SK-N-SH treated with all-trans-retinoic acid at 6 μM for 48 hours (cell line): ENCODE results near the gene TTC34.

Source experiments
- ATAC-seq: fragments of 200-7000 bp; cut with Tn5 transposase; 3 replicates; pipeline ENCODE4 v1.9.1; 2020; ENCODE audit warnings: mild to moderate bottlenecking, moderate library complexity
- ARNTL ChIP-seq: fragments of 450-650 bp; formaldehyde crosslinking; IDR thresholded peaks from 2 replicates; pipeline ENCODE4 v1.5.0; 2020; ENCODE audit warnings: low read depth, mild to moderate bottlenecking, moderate library complexity, borderline replicate concordance
- BACH2 ChIP-seq: fragments of 250-450 bp; sonication (Bioruptor Pico); IDR thresholded peaks from 2 replicates; pipeline ENCODE4 v1.9.0; 2021; ENCODE audit warnings: mild to moderate bottlenecking, borderline replicate concordance
- CREB5 ChIP-seq: fragments of 250-450 bp; sonication (Bioruptor Pico); IDR thresholded peaks from 2 replicates; pipeline ENCODE4 v1.5.1; 2020; ENCODE audit warnings: low read depth, mild to moderate bottlenecking, moderate library complexity
- CSDC2 ChIP-seq: fragments of 250-450 bp; sonication (Bioruptor Pico); IDR thresholded peaks from 2 replicates; pipeline ENCODE4 v1.5.0; 2020; ENCODE audit warnings: mild to moderate bottlenecking, moderate library complexity
- ESRRG ChIP-seq: fragments of 250-450 bp; sonication (Bioruptor Pico); IDR thresholded peaks from 2 replicates; pipeline ENCODE4 v1.6.1; 2021; ENCODE audit warnings: mild to moderate bottlenecking
- GLIS3 ChIP-seq: fragments of 250-450 bp; sonication (Bioruptor Pico); IDR thresholded peaks from 2 replicates; pipeline ENCODE4 v1.5.0; 2020; ENCODE audit warnings: mild to moderate bottlenecking, moderate library complexity
- ISL1 ChIP-seq: fragments of 250-450 bp; sonication (Bioruptor Pico); IDR thresholded peaks from 2 replicates; pipeline ENCODE4 v2.1.2; 2022; ENCODE audit warnings: mild to moderate bottlenecking, moderate library complexity
- OSR1 ChIP-seq: fragments of 250-450 bp; sonication (Bioruptor Pico); IDR thresholded peaks from 2 replicates; pipeline ENCODE4 v1.8.0; 2022; ENCODE audit warnings: moderate library complexity, mild to moderate bottlenecking, inconsistent platforms
- PPARA ChIP-seq: fragments of 250-450 bp; sonication (Bioruptor Pico); IDR thresholded peaks from 2 replicates; pipeline ENCODE4 v1.5.0; 2020; ENCODE audit warnings: mild to moderate bottlenecking, borderline replicate concordance
- SNAI2 ChIP-seq: fragments of 250-450 bp; sonication (Bioruptor Pico); IDR thresholded peaks from 2 replicates; pipeline ENCODE4 v1.5.0; 2020; ENCODE audit warnings: mild to moderate bottlenecking, moderate library complexity
- TCF4 ChIP-seq: fragments of 250-450 bp; sonication (Bioruptor Pico); IDR thresholded peaks from 2 replicates; pipeline ENCODE4 v1.8.0; 2021; ENCODE audit warnings: mild to moderate bottlenecking, moderate library complexity, borderline replicate concordance
- TOX ChIP-seq: fragments of 250-450 bp; sonication (Bioruptor Pico); IDR thresholded peaks from 2 replicates; pipeline ENCODE4 v1.8.0; 2021; ENCODE audit warnings: mild to moderate bottlenecking, moderate library complexity, borderline replicate concordance
- TSHZ2 ChIP-seq: fragments of 250-450 bp; sonication (Bioruptor Pico); IDR thresholded peaks from 2 replicates; pipeline ENCODE4 v1.5.0; 2020; ENCODE audit warnings: mild to moderate bottlenecking, moderate library complexity
- ZC3H10 ChIP-seq: fragments of 250-450 bp; sonication (Bioruptor Pico); IDR thresholded peaks from 2 replicates; pipeline ENCODE4 v1.5.1; 2021; ENCODE audit warnings: mild to moderate bottlenecking, moderate library complexity
- ZFP3 ChIP-seq: fragments of 250-450 bp; sonication (Bioruptor Pico); IDR thresholded peaks from 2 replicates; pipeline ENCODE4 v1.5.0; 2020; ENCODE audit warnings: mild to moderate bottlenecking, moderate library complexity
- ZFP30 ChIP-seq: fragments of 450-650 bp; formaldehyde crosslinking; IDR thresholded peaks from 2 replicates; pipeline ENCODE4 v1.5.0; 2022; ENCODE audit warnings: mild to moderate bottlenecking, moderate library complexity
- ZNF70 ChIP-seq: fragments of 450-650 bp; formaldehyde crosslinking; IDR thresholded peaks from 2 replicates; pipeline ENCODE4 v1.5.0; 2020; ENCODE audit warnings: mild to moderate bottlenecking, moderate library complexity
- ZNF8 ChIP-seq: fragments of 450-650 bp; formaldehyde crosslinking; IDR thresholded peaks from 2 replicates; pipeline ENCODE4 v1.5.0; 2020; ENCODE audit warnings: mild to moderate bottlenecking, moderate library complexity
- TF ChIP-seq, protein P1 (sequence below): fragments of 250-450 bp; sonication (Bioruptor Pico); IDR thresholded peaks from 2 replicates; pipeline ENCODE4 v1.8.0; 2020; ENCODE audit warnings: mild to moderate bottlenecking, moderate library complexity, borderline replicate concordance
- TF ChIP-seq, protein P2 (sequence below): fragments of 250-450 bp; sonication (Bioruptor Pico); IDR thresholded peaks from 2 replicates; pipeline ENCODE4 v1.5.1; 2021; ENCODE audit warnings: mild to moderate bottlenecking, moderate library complexity
- TF ChIP-seq, protein P3 (sequence below): fragments of 250-450 bp; sonication (Bioruptor Pico); IDR thresholded peaks from 2 replicates; pipeline ENCODE4 v1.8.0; 2021; ENCODE audit warnings: low read depth, mild to moderate bottlenecking, moderate library complexity, borderline replicate concordance

Gene TTC34

DNA sequence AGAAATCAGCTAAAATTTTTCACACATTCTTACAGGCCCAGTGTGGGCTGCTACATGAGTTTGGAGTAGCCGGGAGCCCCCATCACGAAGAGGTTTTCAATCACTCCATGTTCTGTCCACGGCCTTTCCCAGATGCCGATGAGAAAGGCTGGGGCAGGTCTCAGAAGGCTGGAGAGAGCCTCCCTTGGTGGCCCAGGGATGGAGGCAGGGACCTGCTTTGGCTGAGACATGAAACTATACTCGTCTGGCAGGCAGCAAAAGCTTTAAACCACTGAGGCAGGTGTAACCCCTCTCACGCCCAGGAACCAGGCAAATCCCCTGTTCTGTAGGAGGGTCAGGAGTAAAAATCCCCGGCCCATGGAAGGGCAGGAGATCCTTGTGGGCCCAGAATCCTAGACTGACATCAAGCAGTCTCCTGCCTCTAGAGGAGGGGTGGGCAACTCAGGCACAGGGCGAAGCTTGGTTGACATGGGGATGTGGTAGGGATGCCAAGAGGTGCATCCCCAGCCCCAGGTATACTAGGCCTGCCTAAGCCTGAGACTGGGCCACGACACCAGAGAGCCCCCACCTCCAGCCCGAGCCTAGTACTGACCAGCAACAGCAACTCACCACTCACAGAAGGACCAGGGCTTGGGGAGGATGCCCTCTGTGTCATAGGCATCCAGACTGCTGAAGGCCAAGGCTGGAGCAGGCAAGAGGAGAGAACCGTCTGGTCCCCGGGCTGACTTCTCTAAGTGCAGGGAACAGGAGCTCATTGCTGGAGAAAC, 177.7 kb downstream of the TTC34 start:
- ATAC-seq: no peak

DNA sequence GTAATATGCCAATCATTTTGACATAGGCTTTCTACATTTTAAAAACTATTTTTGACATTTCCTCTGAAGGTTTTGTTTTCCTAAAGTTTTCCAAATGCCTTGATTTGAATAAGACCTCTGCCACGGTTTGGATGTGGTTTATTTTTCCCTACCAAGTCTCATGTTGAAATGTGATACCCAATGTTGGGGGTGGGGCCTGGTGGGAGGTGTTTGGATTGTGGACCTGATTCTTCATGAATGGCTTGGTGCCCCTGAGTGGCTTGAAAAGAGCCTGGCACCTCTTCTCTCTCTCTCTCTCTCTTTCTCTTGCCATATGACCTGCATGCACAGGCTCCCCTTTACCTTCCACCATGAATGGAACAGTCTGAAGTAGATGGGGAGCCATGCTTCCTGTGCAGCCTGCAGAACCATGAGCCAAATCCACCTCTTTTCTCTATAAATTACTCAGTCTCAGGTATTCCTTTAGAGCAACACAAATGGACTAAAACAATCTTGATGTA, 183.5 kb downstream of the TTC34 start:
- no peak for TF ChIP-seq SNAI2

More for the DNA sequence above, 177.7 kb downstream of the TTC34 start:
- TF ChIP-seq SNAI2: no peak
- no peak for TF ChIP-seq ZFP3 (CRISPR knock-in tag)
- TF ChIP-seq ESRRG (CRISPR knock-in tag): no peak
- TF ChIP-seq BACH2 (CRISPR knock-in tag): no peak
- TF ChIP-seq, protein P1, sequence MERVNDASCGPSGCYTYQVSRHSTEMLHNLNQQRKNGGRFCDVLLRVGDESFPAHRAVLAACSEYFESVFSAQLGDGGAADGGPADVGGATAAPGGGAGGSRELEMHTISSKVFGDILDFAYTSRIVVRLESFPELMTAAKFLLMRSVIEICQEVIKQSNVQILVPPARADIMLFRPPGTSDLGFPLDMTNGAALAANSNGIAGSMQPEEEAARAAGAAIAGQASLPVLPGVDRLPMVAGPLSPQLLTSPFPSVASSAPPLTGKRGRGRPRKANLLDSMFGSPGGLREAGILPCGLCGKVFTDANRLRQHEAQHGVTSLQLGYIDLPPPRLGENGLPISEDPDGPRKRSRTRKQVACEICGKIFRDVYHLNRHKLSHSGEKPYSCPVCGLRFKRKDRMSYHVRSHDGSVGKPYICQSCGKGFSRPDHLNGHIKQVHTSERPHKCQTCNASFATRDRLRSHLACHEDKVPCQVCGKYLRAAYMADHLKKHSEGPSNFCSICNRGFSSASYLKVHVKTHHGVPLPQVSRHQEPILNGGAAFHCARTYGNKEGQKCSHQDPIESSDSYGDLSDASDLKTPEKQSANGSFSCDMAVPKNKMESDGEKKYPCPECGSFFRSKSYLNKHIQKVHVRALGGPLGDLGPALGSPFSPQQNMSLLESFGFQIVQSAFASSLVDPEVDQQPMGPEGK: no peak
- TF ChIP-seq CSDC2: no peak
- no peak for TF ChIP-seq ZNF8 (CRISPR knock-in tag)
- no peak for TF ChIP-seq GLIS3
- TF ChIP-seq ISL1: no peak
- TF ChIP-seq, protein P2, sequence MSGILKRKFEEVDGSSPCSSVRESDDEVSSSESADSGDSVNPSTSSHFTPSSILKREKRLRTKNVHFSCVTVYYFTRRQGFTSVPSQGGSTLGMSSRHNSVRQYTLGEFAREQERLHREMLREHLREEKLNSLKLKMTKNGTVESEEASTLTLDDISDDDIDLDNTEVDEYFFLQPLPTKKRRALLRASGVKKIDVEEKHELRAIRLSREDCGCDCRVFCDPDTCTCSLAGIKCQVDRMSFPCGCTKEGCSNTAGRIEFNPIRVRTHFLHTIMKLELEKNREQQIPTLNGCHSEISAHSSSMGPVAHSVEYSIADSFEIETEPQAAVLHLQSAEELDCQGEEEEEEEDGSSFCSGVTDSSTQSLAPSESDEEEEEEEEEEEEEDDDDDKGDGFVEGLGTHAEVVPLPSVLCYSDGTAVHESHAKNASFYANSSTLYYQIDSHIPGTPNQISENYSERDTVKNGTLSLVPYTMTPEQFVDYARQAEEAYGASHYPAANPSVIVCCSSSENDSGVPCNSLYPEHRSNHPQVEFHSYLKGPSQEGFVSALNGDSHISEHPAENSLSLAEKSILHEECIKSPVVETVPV: no peak
- no peak for TF ChIP-seq ARNTL (CRISPR knock-in tag)
- no peak for TF ChIP-seq ZFP30
- TF ChIP-seq TSHZ2: no peak
- TF ChIP-seq ZC3H10 (CRISPR knock-in tag): no peak

DNA sequence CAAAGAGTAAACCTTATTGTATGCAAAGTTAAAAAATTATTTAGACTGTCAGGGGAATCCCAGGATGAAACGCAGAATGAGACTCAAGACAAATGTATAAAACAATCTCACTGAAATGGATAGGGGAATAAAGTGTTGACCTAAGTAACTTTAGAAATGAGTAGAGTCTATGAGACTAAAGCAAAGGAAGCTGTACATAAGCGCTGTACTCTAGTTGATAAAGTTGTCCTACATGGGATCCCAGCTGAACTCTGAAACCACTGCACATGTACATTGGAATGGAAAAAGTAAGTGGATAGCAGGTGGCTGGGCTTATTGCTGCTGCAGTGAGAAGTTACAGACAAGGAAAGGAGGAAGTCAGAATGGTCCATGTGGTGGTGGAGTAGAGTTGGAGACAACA, 187.3 kb downstream of the TTC34 start:
- no peak for ATAC-seq
- TF ChIP-seq ZNF70 (CRISPR knock-in tag) (no peak), TOX (CRISPR knock-in tag) (no peak), ARNTL (CRISPR knock-in tag) (no peak), ZFP30 (no peak), PPARA (CRISPR knock-in tag) (no peak), TCF4 (CRISPR knock-in tag) (no peak), ESRRG (CRISPR knock-in tag) (no peak), OSR1 (CRISPR knock-in tag) (no peak), CSDC2 (no peak), ISL1 (no peak), ZFP3 (CRISPR knock-in tag) (no peak), CREB5 (CRISPR knock-in tag) (no peak), GLIS3 (no peak), TSHZ2 (no peak), ZNF8 (CRISPR knock-in tag) (no peak)
- TF ChIP-seq, protein P2: no peak
- TF ChIP-seq, protein P1: no peak
- TF ChIP-seq, protein P3, sequence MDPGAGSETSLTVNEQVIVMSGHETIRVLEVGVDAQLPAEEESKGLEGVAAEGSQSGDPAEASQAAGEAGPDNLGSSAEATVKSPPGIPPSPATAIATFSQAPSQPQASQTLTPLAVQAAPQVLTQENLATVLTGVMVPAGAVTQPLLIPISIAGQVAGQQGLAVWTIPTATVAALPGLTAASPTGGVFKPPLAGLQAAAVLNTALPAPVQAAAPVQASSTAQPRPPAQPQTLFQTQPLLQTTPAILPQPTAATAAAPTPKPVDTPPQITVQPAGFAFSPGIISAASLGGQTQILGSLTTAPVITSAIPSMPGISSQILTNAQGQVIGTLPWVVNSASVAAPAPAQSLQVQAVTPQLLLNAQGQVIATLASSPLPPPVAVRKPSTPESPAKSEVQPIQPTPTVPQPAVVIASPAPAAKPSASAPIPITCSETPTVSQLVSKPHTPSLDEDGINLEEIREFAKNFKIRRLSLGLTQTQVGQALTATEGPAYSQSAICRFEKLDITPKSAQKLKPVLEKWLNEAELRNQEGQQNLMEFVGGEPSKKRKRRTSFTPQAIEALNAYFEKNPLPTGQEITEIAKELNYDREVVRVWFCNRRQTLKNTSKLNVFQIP (CRISPR knock-in tag): no peak

More for the DNA sequence above, 183.5 kb downstream of the TTC34 start:
- no peak for ATAC-seq
